Stimulated activated CD4-positive, alpha-beta T cell treated with anti-CD3 and anti-CD28 coated beads, Interleukin-15, amount 100 ng/mL, for 24 hours (primary cell): Measurements from ENCODE around the gene NOP14.

ENCODE experiments used
- DNase-seq: peaks from one replicate; pipeline ENCODE4 v3.0.0-alpha.2; 2020

Gene NOP14

GRCh38 chr4:2908686-2909085, 54.5 kb downstream of the NOP14 start:
- no peak for DNase-seq

GRCh38 chr4:2907706-2908293, 55.4 kb downstream of the NOP14 start:
- no peak for DNase-seq

DNA sequence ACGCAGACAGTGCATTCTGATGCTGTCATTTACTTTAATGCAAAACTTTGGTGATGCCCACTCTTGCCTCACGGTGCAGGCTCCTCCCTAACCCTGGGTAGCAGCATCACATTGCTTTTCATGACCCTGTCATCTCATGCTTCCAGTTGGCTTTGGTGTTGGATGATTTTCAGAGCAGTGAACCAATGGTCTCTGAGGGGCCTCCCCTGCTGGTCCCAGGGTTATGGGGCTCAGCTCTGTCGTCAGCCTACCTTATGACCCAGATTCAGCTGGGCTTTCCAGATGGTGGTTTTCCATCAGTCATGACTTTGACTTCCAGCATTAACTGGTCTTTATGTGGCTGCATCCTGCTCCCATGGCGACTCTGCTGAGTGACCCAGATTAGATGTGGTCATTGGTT, 56.0 kb downstream of the NOP14 start:
- no peak for DNase-seq

DNA sequence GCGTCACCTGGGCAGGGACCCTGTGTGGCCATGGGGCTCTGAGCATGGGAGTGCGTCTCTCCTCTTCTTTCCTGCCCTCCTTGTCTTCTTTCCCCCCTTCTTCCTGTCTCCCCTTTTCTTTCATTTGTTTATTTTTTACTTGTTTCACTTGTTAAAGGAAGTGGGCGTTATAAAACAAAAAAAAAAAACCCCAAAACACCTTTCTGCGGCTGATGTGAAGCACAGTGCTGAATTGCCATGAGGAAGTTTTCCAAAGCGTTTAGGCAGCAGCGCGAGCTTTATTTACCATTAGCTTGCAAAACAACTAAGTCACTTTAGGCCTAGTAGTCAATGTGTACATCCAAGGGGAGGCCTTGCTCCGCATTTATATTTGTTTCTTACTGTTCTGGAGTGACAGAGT, 57.0 kb downstream of the NOP14 start:
- no peak for DNase-seq

- DNase-seq = no peak
Observed at GRCh38 chr4:2905544-2905943, 57.7 kb downstream of the NOP14 start.

DNA sequence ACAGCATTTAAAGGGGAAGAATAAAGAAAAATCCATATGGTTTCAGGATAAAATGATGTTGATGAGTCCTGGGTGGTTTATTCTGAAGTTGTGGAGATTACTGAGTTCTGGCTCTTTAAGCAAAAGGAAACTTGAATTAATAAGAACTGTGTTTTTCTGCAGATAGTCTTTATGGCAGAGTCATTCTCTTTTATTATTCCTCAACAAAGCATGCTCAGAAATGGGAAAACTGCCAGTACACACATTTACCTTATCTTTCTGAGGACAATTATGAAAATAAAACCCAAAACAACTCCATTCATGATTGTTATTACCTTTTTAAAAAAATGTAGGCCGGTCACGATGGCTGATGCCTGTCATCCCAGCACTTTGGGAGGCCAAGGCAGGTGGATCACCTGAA, 61.1 kb downstream of the NOP14 start:
- no peak for DNase-seq

DNA sequence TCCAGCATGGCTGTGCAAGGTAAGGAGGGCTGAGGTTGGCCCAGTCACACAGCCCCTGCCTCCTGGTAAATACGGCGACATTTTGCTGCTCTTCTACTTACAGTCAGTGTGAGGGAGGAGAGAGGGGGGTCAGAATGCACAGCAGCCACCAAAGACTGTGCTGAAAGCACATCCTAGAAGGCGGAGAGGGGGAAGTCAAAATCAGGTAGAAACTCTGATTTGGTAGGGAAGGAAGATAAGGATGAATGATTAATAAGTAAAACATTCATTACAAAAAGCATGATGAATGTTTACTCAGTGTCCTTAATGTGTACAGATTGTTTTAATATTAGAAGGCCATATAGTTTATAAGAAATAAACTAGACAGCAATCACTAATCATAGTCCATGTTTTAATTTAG, 62.0 kb downstream of the NOP14 start:
- DNase-seq = no peak

DNA sequence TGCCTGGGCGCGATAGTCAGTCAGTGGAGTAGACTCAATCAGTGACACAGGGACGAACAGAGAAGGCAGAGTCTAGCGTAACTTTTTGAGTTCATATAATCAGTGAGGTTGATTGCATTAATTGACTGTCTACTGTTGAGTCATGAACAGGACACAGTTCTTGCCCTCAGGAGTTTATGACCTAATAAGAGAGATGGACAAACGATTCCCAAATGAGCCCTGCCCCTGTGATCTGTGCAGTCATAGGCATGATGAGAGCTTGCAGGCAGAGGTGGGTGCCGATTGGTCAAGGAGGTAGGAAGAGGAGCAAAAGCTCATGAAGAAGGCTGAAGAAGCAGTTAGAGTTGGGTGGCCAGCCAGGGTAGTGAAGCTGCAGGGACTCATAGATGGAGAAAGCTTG, 62.5 kb downstream of the NOP14 start:
- no peak for DNase-seq

- no peak for DNase-seq
Observed at GRCh38 chr4:2898001-2898400, 65.2 kb downstream of the NOP14 start.

DNA sequence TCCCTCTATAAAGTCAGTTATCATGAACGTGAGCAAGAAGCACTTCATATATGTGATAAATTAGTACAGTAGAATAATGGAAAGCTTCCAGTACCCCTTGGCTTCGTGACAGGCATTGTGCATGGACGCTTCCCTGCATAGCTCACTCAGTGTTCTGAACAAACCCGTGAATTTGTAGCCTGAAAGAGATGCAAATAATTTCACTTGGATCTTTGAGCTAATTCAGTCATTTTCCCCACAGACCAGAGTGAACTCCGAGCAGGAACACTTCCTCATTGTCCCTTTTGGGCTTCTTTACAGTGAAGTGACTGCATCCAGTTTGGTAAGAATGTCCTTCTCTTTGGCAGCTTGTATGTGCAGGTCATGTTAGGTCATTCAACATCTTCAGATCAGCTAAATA, 69.4 kb downstream of the NOP14 start:
- DNase-seq = no peak

GRCh38 chr4:2891294-2891693, 71.9 kb downstream of the NOP14 start:
- DNase-seq = no peak

GRCh38 chr4:2888886-2889285, 74.3 kb downstream of the NOP14 start:
- DNase-seq = no peak
